Neural progenitor cell (in vitro differentiated cells): ENCODE results near the gene ARHGAP35.

ENCODE experiments used
- CTCF ChIP-seq: fragments of 200-600 bp; sonication (generic); IDR thresholded peaks from 2 replicates; pipeline ENCODE4 v1.5.1; 2017; ENCODE audit warnings: antibody characterized with exemption, mild to moderate bottlenecking
- EZH2 ChIP-seq: fragments of 200-600 bp; sonication (generic); IDR thresholded peaks from 2 replicates; pipeline ENCODE4 v1.6.1; 2017; ENCODE audit warnings: antibody characterized with exemption, mild to moderate bottlenecking, moderate library complexity
- EZH2phosphoT487 ChIP-seq: fragments of 200-600 bp; sonication (generic); IDR thresholded peaks from 2 replicates; pipeline ENCODE4 v1.6.1; 2017; ENCODE audit warnings: antibody characterized with exemption

DNA sequence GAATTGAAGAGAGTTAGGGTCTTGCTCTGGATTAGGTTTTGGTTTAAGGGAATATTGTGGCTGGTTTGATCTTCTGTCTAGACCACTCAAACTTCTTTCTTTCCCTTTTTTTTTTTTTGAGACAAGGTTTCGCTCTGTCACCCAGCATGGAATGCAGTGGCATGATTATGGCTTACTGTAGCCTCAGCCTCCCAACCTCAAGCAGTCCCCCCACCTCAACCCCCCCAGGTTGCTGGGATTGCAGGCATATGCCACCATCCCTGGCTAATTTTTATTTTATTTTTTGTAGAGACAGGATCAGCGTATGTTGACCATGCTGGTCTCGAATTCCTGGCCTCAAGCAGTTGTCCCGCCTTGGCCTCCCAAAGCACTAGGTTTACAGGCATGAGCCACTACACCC is 21.2 kb downstream of the ARHGAP35 start:
- TF ChIP-seq CTCF (no peak), EZH2 (no peak), EZH2phosphoT487 (no peak)
